ENCODE data around the gene MRGPRX1. TPM values are rescaled to one million over a fixed set of nuclear protein-coding genes. Genes with fewer than 3 reads are reported as not detected.
"Not testable (repeated sequence)": the region's sequence is repeated elsewhere in the genome, so short reads cannot be mapped to it uniquely, and the experiment has no call there.

MRGPRX1 gene
- total and polyA plus RNA-seq, 9 of the 15 experiments (the other 6 are each of a cell fraction or from before 2014, with no cell fraction given): not detected

- H3K79me2 ChIP-seq (ENCODE audit: control insufficient read depth, insufficient read depth, low read length); FAIRE-seq; H3K4me2 ChIP-seq (ENCODE audit: insufficient read depth, low read length); H3K4me3 ChIP-seq; H4K20me1 ChIP-seq (replicated peaks; ENCODE audit: control insufficient read depth, insufficient read depth, low read length); POLR2A ChIA-PET; H3K9ac ChIP-seq (ENCODE audit: insufficient read depth in 1 of 2, low read depth in 2 of 2, low read length in 2 of 2); H3K9me1 ChIP-seq (ENCODE audit: control insufficient read depth, insufficient read depth, low read length); BruUV-seq (replicated peaks); CTCF ChIA-PET (ENCODE audit: low intra/inter-chr PET ratio); H3K27me3 ChIP-seq (ENCODE audit: control insufficient read depth in 2 of 2, insufficient read depth in 2 of 2, low read length in 2 of 2); H3K4me1 ChIP-seq (replicated peaks in 1 of 2; ENCODE audit: control insufficient read depth in 2 of 2, insufficient read depth in 2 of 2, low read length in 2 of 2); H3K9me3 ChIP-seq (replicated peaks; ENCODE audit: control insufficient read depth, insufficient read depth, low read depth, low read length); H3K36me3 ChIP-seq (ENCODE audit: control insufficient read depth, insufficient read depth, low read length); H2AFZ ChIP-seq (ENCODE audit: low read depth, low read length); H3K27ac ChIP-seq (ENCODE audit: extremely low read depth, low read depth, low read length); in situ Hi-C loops (cut with MboI); intact Hi-C loops (cut with micrococcal nuclease); ATAC-seq; DNase-seq (ENCODE audit: extremely low read depth in 1 of 4, low spot score in 3 of 4): not testable (repeated sequence)
- TF ChIP-seq ZNF146 (CRISPR knock-in tag; IDR thresholded peaks at IDR 0.05; ENCODE audit: unreplicated experiment): peak; percentile 90
- TF ChIP-seq RBM25 (IDR thresholded peaks at IDR 0.05; ENCODE audit: low read depth, low read length, severe bottlenecking): peak; percentile 84
- 19% methylated on average over 2 of the region's 2 CpGs for WGBS (ENCODE audit: insufficient coverage, low coverage, missing lambda C conversion rate)
These were observed 47.5 kb downstream of the MRGPRX1 start for GRCh38 chr11:18891712-18892111.

DNA sequence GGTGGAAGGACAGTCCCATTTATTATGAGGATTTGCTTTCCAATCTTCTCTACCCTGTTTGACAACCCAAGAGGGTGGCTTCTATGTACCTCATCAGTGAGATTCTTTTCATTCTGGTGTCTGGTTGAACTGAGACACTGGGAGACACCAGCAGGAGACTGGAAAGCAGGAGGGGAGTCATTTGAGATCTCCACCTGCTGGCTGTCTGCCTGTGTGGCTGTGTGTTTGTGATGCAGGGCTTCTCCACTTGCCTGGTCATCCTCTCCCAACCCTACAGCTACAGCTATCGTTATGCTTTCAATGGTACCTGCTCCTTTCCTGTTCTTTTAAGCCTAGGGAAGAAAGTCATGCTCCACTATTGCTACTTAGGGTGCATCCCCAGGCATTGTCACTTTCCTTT, 48.6 kb downstream of the MRGPRX1 start:
- no peak for ATAC-seq
- ChIA-PET CTCF (ENCODE audit: low intra/inter-chr PET ratio) (no interaction called here), POLR2A (no interaction called here)

More for the DNA sequence above, 48.6 kb downstream of the MRGPRX1 start:
- Histone ChIP-seq H3K9me3 (replicated peaks; ENCODE audit: control insufficient read depth, insufficient read depth, low read depth, low read length) (no peaks in the 10 kb centered on the region), H3K9me1 (ENCODE audit: control insufficient read depth, insufficient read depth, low read length) (no peaks in the 10 kb centered on the region), H3K4me1 (replicated peaks in 1 of 2; ENCODE audit: control insufficient read depth in 2 of 2, insufficient read depth in 2 of 2, low read length in 2 of 2) (no peaks in the 10 kb centered on the region), H3K79me2 (ENCODE audit: control insufficient read depth, insufficient read depth, low read length) (no peaks in the 10 kb centered on the region), H3K27ac (ENCODE audit: extremely low read depth, low read depth, low read length) (no peak overlapping the region), H3K4me2 (ENCODE audit: insufficient read depth, low read length) (no peak overlapping the region), H4K20me1 (replicated peaks; ENCODE audit: control insufficient read depth, insufficient read depth, low read length) (no peaks in the 10 kb centered on the region), H3K27me3 (ENCODE audit: control insufficient read depth in 2 of 2, insufficient read depth in 2 of 2, low read length in 2 of 2) (peaks cover 0 to 8% of the 10 kb centered on the region in 2 experiments; a peak in 2 of 5 replicates), H3K4me3 (no peak overlapping the region), H3K9ac (ENCODE audit: insufficient read depth in 1 of 2, low read depth in 2 of 2, low read length in 2 of 2) (no peak overlapping the region), H3K36me3 (ENCODE audit: control insufficient read depth, insufficient read depth, low read length) (no peaks in the 10 kb centered on the region), H2AFZ (ENCODE audit: low read depth, low read length) (no peak overlapping the region)
- DNase-seq (ENCODE audit: extremely low read depth in 1 of 4, low spot score in 3 of 4) (no peak), FAIRE-seq (no peak)
- intact Hi-C loops (cut with micrococcal nuclease) (no loop called here), in situ Hi-C loops (cut with MboI) (no loop called here)
- WGBS (ENCODE audit: insufficient coverage, low coverage, missing lambda C conversion rate): 0% methylated on average over 1 of the region's 1 CpG
- no TSS peak for BruUV-seq (replicated peaks)
- TF ChIP-seq CHD4 (IDR thresholded peaks at IDR 0.05; ENCODE audit: insufficient read depth, insufficient replicate concordance, low read depth, low read length, poor library complexity, severe bottlenecking): no peak
- TF ChIP-seq SAFB2 (IDR thresholded peaks at IDR 0.05; ENCODE audit: borderline replicate concordance, low read depth, low read length, severe bottlenecking): no peak
- no peak for TF ChIP-seq ELF4 (CRISPR knock-in tag; IDR thresholded peaks at IDR 0.05)
- TF ChIP-seq SIRT6 (IDR thresholded peaks at IDR 0.05; ENCODE audit: low read depth, low read length): no peak
- TF ChIP-seq MAZ (CRISPR knock-in tag; conservative IDR thresholded peaks at IDR 0.05 in 1 of 2, IDR thresholded peaks at IDR 0.05 in 1 of 2): no peak
- TF ChIP-seq ZFPM2 (CRISPR knock-in tag; IDR thresholded peaks at IDR 0.05): no peak
- no peak for TF ChIP-seq KHSRP (IDR thresholded peaks at IDR 0.05)
- no peak for TF ChIP-seq NFRKB (IDR thresholded peaks at IDR 0.05; ENCODE audit: low read depth)
- TF ChIP-seq, protein P1, sequence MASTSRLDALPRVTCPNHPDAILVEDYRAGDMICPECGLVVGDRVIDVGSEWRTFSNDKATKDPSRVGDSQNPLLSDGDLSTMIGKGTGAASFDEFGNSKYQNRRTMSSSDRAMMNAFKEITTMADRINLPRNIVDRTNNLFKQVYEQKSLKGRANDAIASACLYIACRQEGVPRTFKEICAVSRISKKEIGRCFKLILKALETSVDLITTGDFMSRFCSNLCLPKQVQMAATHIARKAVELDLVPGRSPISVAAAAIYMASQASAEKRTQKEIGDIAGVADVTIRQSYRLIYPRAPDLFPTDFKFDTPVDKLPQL (IDR thresholded peaks at IDR 0.05; ENCODE audit: extremely low read depth, insufficient read length): no peak
- no peak for TF ChIP-seq SP1 (CRISPR knock-in tag; IDR thresholded peaks at IDR 0.05)
- no peak for TF ChIP-seq MTA1 (IDR thresholded peaks at IDR 0.05; ENCODE audit: borderline replicate concordance)
- TF ChIP-seq NFYB (IDR thresholded peaks at IDR 0.05; ENCODE audit: extremely low read depth, insufficient read length): no peak
- TF ChIP-seq ZNF778 (CRISPR knock-in tag; IDR thresholded peaks at IDR 0.05): no peak
- no peak for TF ChIP-seq MXI1 (IDR thresholded peaks at IDR 0.05; ENCODE audit: low read depth, low read length)
- TF ChIP-seq MITF (IDR thresholded peaks at IDR 0.05): no peak
